ENCODE results near the gene MEIS1. TPM values are rescaled to one million over a fixed set of nuclear protein-coding genes. Genes with fewer than 3 reads are reported as not detected.

The MEIS1 gene
- total RNA-seq, 1 experiment from 2014 or later: 0.66 TPM

- Histone ChIP-seq H3K9me3 (ENCODE audit: control insufficient read depth, low read depth, low read length) (no peaks in the 10 kb centered on the region), H3K27me3 (ENCODE audit: insufficient read depth, low read length) (peaks cover 71% of the 10 kb centered on the region), H3K4me1 (ENCODE audit: insufficient read depth, low read length) (peaks cover 6% of the 10 kb centered on the region; the same call in 1 of the 2 replicates), H2BK120ac (ENCODE audit: low read depth, low read length, poor library complexity, severe bottlenecking) (no peak overlapping the region), H3K9ac (ENCODE audit: extremely low read depth, insufficient read length, low read length) (no peak overlapping the region), H2BK15ac (ENCODE audit: low read depth, low read length) (no peak overlapping the region), H2AFZ (ENCODE audit: low read length) (no peak overlapping the region), H2BK5ac (ENCODE audit: insufficient read length, low read length) (no peak overlapping the region), H2AK5ac (ENCODE audit: insufficient read length, low read length) (no peak overlapping the region), H3K23me2 (ENCODE audit: insufficient read length, low read depth, low read length, poor library complexity, severe bottlenecking) (peaks cover 35% of the 10 kb centered on the region), H2BK20ac (ENCODE audit: low read depth, low read length, poor library complexity, severe bottlenecking) (no peak overlapping the region), H3K4me2 (ENCODE audit: insufficient read depth, insufficient read length, low read length) (peak overlapping the region; percentile 77), H3K23ac (ENCODE audit: insufficient read length, low read depth, low read length) (no peak overlapping the region), H4K5ac (ENCODE audit: insufficient read length, low read depth, low read length) (no peak overlapping the region), H3K4ac (ENCODE audit: low read depth, low read length) (no peak overlapping the region), H3K79me2 (ENCODE audit: insufficient read depth, low read length) (no peaks in the 10 kb centered on the region), H4K20me1 (ENCODE audit: control insufficient read depth, insufficient read depth, insufficient read length) (no peaks in the 10 kb centered on the region), H4K91ac (ENCODE audit: insufficient read length, low read depth, low read length) (no peak overlapping the region), H3K18ac (ENCODE audit: insufficient read length, low read depth, low read length) (no peak overlapping the region), H3T11ph (ENCODE audit: low read length) (no peak overlapping the region), H3K79me1 (ENCODE audit: insufficient read depth, low read depth, low read length, poor library complexity, severe bottlenecking) (no peaks in the 10 kb centered on the region), H2BK12ac (ENCODE audit: insufficient read length, low read depth, low read length) (no peak overlapping the region), H3K14ac (ENCODE audit: insufficient read depth, low read length) (no peak overlapping the region), H4K8ac (replicated peaks; ENCODE audit: insufficient read length, low read depth, low read length) (no peak overlapping the region), H3K27ac (ENCODE audit: insufficient read length, low read depth, low read length) (no peak overlapping the region), H3K56ac (ENCODE audit: insufficient read length, low read depth, low read length) (no peak overlapping the region)
- Mint-ChIP-seq H3K27ac (no peak overlapping the region), H3K9me3 (peaks cover 0 to 10% of the 10 kb centered on the region in 2 experiments; a peak in 2 of 5 replicates), H3K36me3 (ENCODE audit: insufficient read depth in 1 of 3, low read depth in 3 of 3) (no peaks in the 10 kb centered on the region; a peak in 1 of 7 replicates), H3K27me3 (ENCODE audit: low read depth) (peaks cover 1% of the 10 kb centered on the region), H3K4me1 (peaks cover 25 to 34% of the 10 kb centered on the region in 2 experiments), H3K4me3 (no peak overlapping the region; a peak in 1 of 5 replicates)
- TF ChIP-seq CTCF (conservative IDR thresholded peaks at IDR 0.05): no peak
- DNase-seq: no peak
- WGBS (ENCODE audit: extremely low coverage, insufficient read length, low lambda C conversion rate): no CpG with 5 or more reads among the region's 10 CpGs
Measured at GRCh38 chr2:66580166-66581049, 145.5 kb downstream of the MEIS1 start.

All from H9 (cell line).